ENCODE results near the gene GPLD1. TPM values are rescaled to one million over a fixed set of nuclear protein-coding genes. Genes with fewer than 3 reads are reported as not detected.

GPLD1 gene
- total RNA-seq, 6 donors from 2014 or later: 2.5 to 15.7 (median 7.3) TPM

GRCh38 chr6:24455061-24455460, 34.3 kb downstream of the GPLD1 start:
- ATAC-seq (ENCODE audit: low FRiP score in 2 of 2): no peak
- WGBS, 2 donors: 91 to 97% methylated on average over 4 of the region's 4 CpGs
- H3K27ac ChIP-seq: no peak overlapping the region
- DNase-seq: no peak
- TF ChIP-seq CTCF (IDR thresholded peaks at IDR 0.05): no peak
- TF ChIP-seq EP300 (IDR thresholded peaks at IDR 0.05): no peak
- TF ChIP-seq POLR2A (IDR thresholded peaks at IDR 0.05): no peak
- TF ChIP-seq POLR2AphosphoS5 (IDR thresholded peaks at IDR 0.05): no peak
- H3K9me3 ChIP-seq: no peaks in the 10 kb centered on the region
- H3K27me3 ChIP-seq: no peaks in the 10 kb centered on the region
- no peak overlapping the region for H3K4me3 ChIP-seq
- H3K36me3 ChIP-seq: no peaks in the 10 kb centered on the region
- no peaks in the 10 kb centered on the region for H3K4me1 ChIP-seq

GRCh38 chr6:24454452-24454851, 34.9 kb downstream of the GPLD1 start:
- 90 to 93% methylated on average over 5 of the region's 5 CpGs for WGBS, 2 donors
- Histone ChIP-seq H3K4me1 (no peaks in the 10 kb centered on the region), H3K36me3 (no peaks in the 10 kb centered on the region), H3K27ac (no peak overlapping the region), H3K27me3 (no peaks in the 10 kb centered on the region), H3K9me3 (no peaks in the 10 kb centered on the region), H3K4me3 (no peak overlapping the region)
- TF ChIP-seq CTCF (IDR thresholded peaks at IDR 0.05): no peak
- TF ChIP-seq POLR2A (IDR thresholded peaks at IDR 0.05): no peak
- no peak for TF ChIP-seq POLR2AphosphoS5 (IDR thresholded peaks at IDR 0.05)
- no peak for TF ChIP-seq EP300 (IDR thresholded peaks at IDR 0.05)
- ATAC-seq (ENCODE audit: low FRiP score in 2 of 2): no peak
- no peak for DNase-seq

- H3K36me3 ChIP-seq: no peaks in the 10 kb centered on the region
- no peak overlapping the region for H3K4me3 ChIP-seq
- no peaks in the 10 kb centered on the region for H3K4me1 ChIP-seq
- no peaks in the 10 kb centered on the region for H3K9me3 ChIP-seq
- H3K27ac ChIP-seq: no peak overlapping the region
- no peak for TF ChIP-seq POLR2AphosphoS5 (IDR thresholded peaks at IDR 0.05)
- TF ChIP-seq CTCF (IDR thresholded peaks at IDR 0.05): no peak
- no peak for TF ChIP-seq POLR2A (IDR thresholded peaks at IDR 0.05)
- no peak for TF ChIP-seq EP300 (IDR thresholded peaks at IDR 0.05)
- no peaks in the 10 kb centered on the region for H3K27me3 ChIP-seq
- 93 to 98% methylated on average over 10 of the region's 10 CpGs for WGBS, 2 donors
- peak in 1 of 2 donors; percentile 67 for DNase-seq
- ATAC-seq (ENCODE audit: low FRiP score in 2 of 2): no peak
These were observed 35.5 kb downstream of the GPLD1 start for GRCh38 chr6:24453921-24454320.

GRCh38 chr6:24451581-24452388, 37.6 kb downstream of the GPLD1 start:
- no peak overlapping the region for H3K4me3 ChIP-seq
- ATAC-seq (ENCODE audit: low FRiP score in 2 of 2): peak; percentile 39 to 76
- no peaks in the 10 kb centered on the region for H3K9me3 ChIP-seq
- H3K27me3 ChIP-seq: no peaks in the 10 kb centered on the region
- TF ChIP-seq POLR2AphosphoS5 (IDR thresholded peaks at IDR 0.05): peak in 1 of 2 donors; percentile 36
- TF ChIP-seq EP300 (IDR thresholded peaks at IDR 0.05): peak in 1 of 4 donors; percentile 68
- no peak for TF ChIP-seq CTCF (IDR thresholded peaks at IDR 0.05)
- H3K27ac ChIP-seq: peak overlapping the region in 3 of 4 donors; percentile 9 to 64 (median 46)
- no peaks in the 10 kb centered on the region for H3K4me1 ChIP-seq
- no peaks in the 10 kb centered on the region for H3K36me3 ChIP-seq
- 69% methylated on average over 13 of the region's 13 CpGs for WGBS, 2 donors
- DNase-seq: peak in 1 of 2 donors; percentile 79
